GM18861 (cell line): Measurements from ENCODE around the gene LST1.
"Not testable (repeated sequence)": the region's sequence is repeated elsewhere in the genome, so short reads cannot be mapped to it uniquely, and the experiment has no call there.

Source experiments
- ATAC-seq: cut with Tn5 transposase; IDR thresholded peaks from one replicate; pipeline ENCODE4 v1.9.1; 2021; ENCODE audit not compliant: unreplicated experiment

LST1 gene

GRCh38 chr6:31580438-31580740, 5.7 kb upstream of the LST1 start:
- ATAC-seq = no peak

GRCh38 chr6:31580807-31581433, 5.2 kb upstream of the LST1 start:
- peak; percentile 50 for ATAC-seq

- ATAC-seq = no peak
Observed at GRCh38 chr6:31581434-31582229, 4.4 kb upstream of the LST1 start.

- no peak for ATAC-seq
Observed at GRCh38 chr6:31582230-31582643, 3.8 kb upstream of the LST1 start, which contains the start of gene LTB. TSS of gene LTB (minus strand) at chr6:31582424. CDS start at chr6:31582417, 7 bp downstream.

GRCh38 chr6:31585491-31585890, 586 bp upstream of the LST1 start:
- no peak for ATAC-seq

GRCh38 chr6:31586599-31587281, 663 bp downstream of the LST1 start:
- no peak for ATAC-seq

GRCh38 chr6:31587791-31588777, 2.0 kb downstream of the LST1 start:
- no peak for ATAC-seq

- no peak for ATAC-seq
Observed at GRCh38 chr6:31588871-31589650, 3.0 kb downstream of the LST1 start.

GRCh38 chr6:31590691-31591090, 4.6 kb downstream of the LST1 start:
- not testable (repeated sequence) for ATAC-seq

GRCh38 chr6:31592396-31592771, 6.3 kb downstream of the LST1 start:
- no peak for ATAC-seq

GRCh38 chr6:31597006-31597405, 10.9 kb downstream of the LST1 start:
- peak; percentile 45 for ATAC-seq

- no peak for ATAC-seq
Observed at GRCh38 chr6:31607317-31607716, 21.2 kb downstream of the LST1 start.

GRCh38 chr6:31609519-31610406, 23.7 kb downstream of the LST1 start:
- ATAC-seq = no peak

- no peak for ATAC-seq
Observed at GRCh38 chr6:31610968-31611367, 24.9 kb downstream of the LST1 start.

- no peak for ATAC-seq
Observed at GRCh38 chr6:31614075-31614619, 28.1 kb downstream of the LST1 start.

GRCh38 chr6:31614684-31615578, 28.9 kb downstream of the LST1 start, which contains the start of gene AIF1:
TSS of gene AIF1 (plus strand) at chr6:31615234. CDS start at chr6:31615330, 96 bp downstream.
- no peak for ATAC-seq

- ATAC-seq = no peak
Observed at GRCh38 chr6:31615748-31616147, 29.7 kb downstream of the LST1 start.

- no peak for ATAC-seq
Observed at GRCh38 chr6:31617010-31617409, 30.9 kb downstream of the LST1 start.
